HG03039 (cell line): ENCODE measurements around the gene UBXN11.

Source experiments
- ATAC-seq: cut with Tn5 transposase; IDR thresholded peaks from one replicate; pipeline ENCODE4 v1.9.1; 2021; ENCODE audit warnings: mild to moderate bottlenecking, moderate library complexity; ENCODE audit not compliant: unreplicated experiment

Gene UBXN11

GRCh38 chr1:26288311-26288941, 18.0 kb downstream of the UBXN11 start:
- no peak for ATAC-seq

DNA sequence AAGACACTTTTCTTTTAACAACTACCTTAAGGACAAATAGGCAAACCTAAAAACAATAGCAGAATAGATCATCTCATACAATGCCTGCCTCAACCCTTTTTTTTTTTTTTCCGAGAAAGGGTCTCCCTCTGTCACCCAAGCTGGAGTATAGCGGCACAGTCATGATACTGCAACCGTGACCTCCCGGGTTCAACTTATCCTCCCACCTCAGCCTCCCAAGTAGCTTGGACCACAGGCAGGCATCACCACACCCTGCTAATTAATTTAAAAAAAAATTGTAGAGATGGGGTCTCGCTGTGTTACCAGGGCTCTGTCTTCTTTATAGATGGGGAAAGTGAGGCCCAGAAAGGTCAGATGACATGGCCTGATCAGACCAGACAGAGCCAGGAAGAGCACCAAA, 18.6 kb downstream of the UBXN11 start:
- ATAC-seq = no peak

- no peak for ATAC-seq
Observed at GRCh38 chr1:26287033-26287711, 19.3 kb downstream of the UBXN11 start.

DNA sequence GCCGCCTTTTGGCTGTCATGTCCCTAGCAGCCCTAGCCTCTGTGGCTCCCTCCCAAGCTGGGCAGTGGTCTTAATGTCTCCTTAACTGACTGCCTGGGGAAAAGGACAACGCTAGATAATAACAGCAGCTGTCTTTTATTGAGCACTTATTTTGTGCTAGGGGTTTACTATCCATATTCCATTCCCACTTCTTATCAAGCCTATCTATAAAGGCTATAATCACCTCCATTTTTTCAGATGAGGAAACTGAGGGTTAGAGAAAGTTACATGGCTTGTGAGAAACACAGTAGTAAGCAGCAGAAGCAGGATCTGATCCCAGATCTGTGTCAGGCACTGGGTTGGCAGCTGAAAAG, 20.4 kb downstream of the UBXN11 start:
- ATAC-seq = no peak

- no peak for ATAC-seq
Observed at GRCh38 chr1:26285366-26286063, 20.9 kb downstream of the UBXN11 start.

GRCh38 chr1:26284597-26285347, 21.7 kb downstream of the UBXN11 start:
- no peak for ATAC-seq

- ATAC-seq = no peak
Observed at GRCh38 chr1:26283871-26284596, 22.4 kb downstream of the UBXN11 start.

GRCh38 chr1:26283279-26283853, 23.1 kb downstream of the UBXN11 start:
- no peak for ATAC-seq

DNA sequence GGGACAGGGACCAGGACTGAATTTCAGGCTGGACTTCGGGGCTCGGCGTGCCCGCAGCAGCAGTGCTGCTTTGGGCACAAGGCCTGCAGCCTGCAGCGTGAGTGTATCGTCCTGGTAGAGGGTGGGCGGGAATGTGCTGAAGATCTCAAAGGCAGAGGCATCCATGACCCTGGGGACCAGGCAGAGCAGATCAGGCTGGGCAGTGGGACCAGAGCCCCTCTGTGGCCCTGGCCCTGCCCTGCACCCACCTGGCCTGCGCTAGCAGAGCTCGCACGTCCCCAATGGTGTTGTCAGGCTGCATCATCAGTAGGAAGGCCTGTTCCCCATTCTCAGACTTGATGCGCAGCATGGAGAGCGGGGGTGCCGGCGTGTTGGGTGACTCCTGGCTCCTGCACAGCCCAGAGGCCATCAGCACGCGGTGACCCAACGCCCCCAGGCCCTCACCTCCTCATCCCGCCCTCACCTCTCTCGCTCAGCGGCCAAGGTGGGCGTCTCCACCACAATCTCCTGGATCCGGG, 24.0 kb downstream of the UBXN11 start:
- no peak for ATAC-seq

- no peak for ATAC-seq
Observed at GRCh38 chr1:26281971-26282370, 24.5 kb downstream of the UBXN11 start.

GRCh38 chr1:26281091-26281958, 25.1 kb downstream of the UBXN11 start:
- ATAC-seq = no peak

GRCh38 chr1:26280333-26281042, 25.9 kb downstream of the UBXN11 start:
- no peak for ATAC-seq

GRCh38 chr1:26279456-26280332, 26.7 kb downstream of the UBXN11 start, which contains the start of gene SH3BGRL3:
Gene SH3BGRL3 (plus strand): TSS chr1:26280086. CDS start chr1:26280156, 70 bp downstream.
- ATAC-seq = peak; percentile 57

- ATAC-seq = no peak
Observed at GRCh38 chr1:26278724-26279455, 27.5 kb downstream of the UBXN11 start.

DNA sequence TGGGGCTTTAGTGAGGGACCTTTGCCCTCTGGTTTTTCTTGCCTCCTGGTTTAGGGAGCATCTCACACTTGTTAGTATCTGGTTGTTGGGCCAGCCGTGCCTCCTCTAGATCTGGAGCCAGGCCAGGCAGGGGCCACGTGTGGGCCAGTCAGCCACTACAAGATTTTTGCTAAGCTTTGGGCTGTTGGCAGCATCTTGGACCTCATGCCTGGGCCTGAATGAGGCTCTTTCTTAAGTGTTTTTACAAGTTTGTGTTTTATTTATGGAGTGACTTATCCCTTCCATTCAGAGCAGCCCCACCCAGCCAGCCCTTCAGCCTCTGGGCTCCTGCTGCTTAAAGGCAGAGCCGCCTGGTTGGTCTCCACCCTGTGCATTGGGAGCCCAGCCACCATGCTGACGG, 28.1 kb downstream of the UBXN11 start:
- ATAC-seq = no peak

- no peak for ATAC-seq
Observed at GRCh38 chr1:26277719-26278118, 28.7 kb downstream of the UBXN11 start.

DNA sequence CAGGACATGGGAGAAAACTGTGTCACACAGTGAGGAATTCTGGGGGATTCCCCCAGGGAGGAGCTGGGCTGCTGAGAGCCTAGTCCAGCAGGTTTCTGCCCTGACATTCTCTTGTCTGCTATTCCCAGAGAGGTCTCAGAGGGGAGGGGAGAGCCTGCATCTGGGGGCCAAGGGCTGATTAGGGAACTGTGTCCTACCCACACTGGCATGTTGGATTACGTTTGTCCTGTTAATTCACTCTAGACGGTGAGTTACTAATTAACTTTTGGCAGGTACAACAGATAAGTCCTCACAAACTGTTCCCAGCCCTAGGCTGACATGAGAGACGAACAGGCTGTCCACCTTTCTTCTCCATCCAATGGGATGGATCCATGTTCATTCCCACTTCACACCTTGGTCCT, 29.2 kb downstream of the UBXN11 start:
- ATAC-seq = no peak
